Stimulated activated naive CD4-positive, alpha-beta T cell (primary cell): ENCODE data around the gene CRYGN.

ENCODE experiments used
- DNase-seq, 6 experiments: peaks; one replicate each; lab custom pipeline; 2025; lab: John Stamatoyannopoulos, UW

Gene CRYGN

GRCh38 chr7:151426904-151427704 is 12.8 kb downstream of the CRYGN start:
- no peak for DNase-seq

- no peak for DNase-seq
Measured at GRCh38 chr7:151426441-151426903, 13.5 kb downstream of the CRYGN start.

- DNase-seq = no peak
Measured at GRCh38 chr7:151425670-151426440, 14.1 kb downstream of the CRYGN start.

GRCh38 chr7:151424799-151425198 is 15.1 kb downstream of the CRYGN start:
- no peak for DNase-seq

- no peak for DNase-seq
Measured at GRCh38 chr7:151423936-151424335, 16.0 kb downstream of the CRYGN start.

- no peak for DNase-seq
Measured at GRCh38 chr7:151423226-151423625, 16.7 kb downstream of the CRYGN start.

GRCh38 chr7:151422212-151422611 is 17.7 kb downstream of the CRYGN start:
- DNase-seq = no peak

- DNase-seq = no peak
Measured at GRCh38 chr7:151420144-151420543, 19.8 kb downstream of the CRYGN start.

- no peak for DNase-seq
Measured at GRCh38 chr7:151416941-151417315, 23.0 kb downstream of the CRYGN start.

GRCh38 chr7:151416112-151416940 is 23.6 kb downstream of the CRYGN start:
- DNase-seq = no peak

- no peak for DNase-seq
Measured at GRCh38 chr7:151415375-151416105, 24.4 kb downstream of the CRYGN start.

- no peak for DNase-seq
Measured at GRCh38 chr7:151413241-151413640, 26.7 kb downstream of the CRYGN start.

- no peak for DNase-seq
Measured at GRCh38 chr7:151412318-151412717, 27.6 kb downstream of the CRYGN start.

GRCh38 chr7:151411551-151411950 is 28.4 kb downstream of the CRYGN start:
- no peak for DNase-seq

- peak in 1 of 6 experiments; percentile 47 for DNase-seq
Measured at GRCh38 chr7:151410405-151411390, 29.2 kb downstream of the CRYGN start.

- DNase-seq = peak in 2 of 6 experiments; percentile 30 to 51
Measured at GRCh38 chr7:151409667-151410404, 30.1 kb downstream of the CRYGN start, which contains the start of gene WDR86. WDR86 (minus strand) TSS chr7:151410038; CDS start chr7:151409589, 449 bp downstream.

GRCh38 chr7:151408839-151409666 is 30.9 kb downstream of the CRYGN start:
- peak; percentile 10 to 65 (median 48) for DNase-seq

- DNase-seq = no peak
Measured at GRCh38 chr7:151408498-151408838, 31.5 kb downstream of the CRYGN start.
